ENCODE data around the gene DIAPH3.

DIAPH3 gene

DNA sequence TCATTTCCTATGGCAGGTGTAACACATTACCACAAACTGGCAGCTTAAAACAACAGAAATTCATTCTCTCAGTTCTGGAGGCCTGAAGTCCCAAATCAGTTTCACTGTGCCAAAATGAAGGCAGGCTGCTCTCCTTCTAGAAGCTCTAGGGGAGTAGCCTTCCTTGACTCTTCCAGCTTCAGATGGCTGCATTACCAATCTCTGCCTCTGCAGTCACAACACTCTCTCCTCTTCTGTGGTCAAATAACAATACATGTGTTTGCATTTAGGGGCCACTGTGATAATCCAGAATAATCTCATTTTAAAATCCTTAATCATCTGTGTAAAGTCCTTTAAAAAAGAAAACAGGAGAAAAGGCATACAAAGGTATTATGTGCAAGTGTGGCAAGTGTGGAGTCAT, 7.8 kb downstream of the DIAPH3 start:
- DNase-seq (ENCODE audit: low read depth): no peak

DNA sequence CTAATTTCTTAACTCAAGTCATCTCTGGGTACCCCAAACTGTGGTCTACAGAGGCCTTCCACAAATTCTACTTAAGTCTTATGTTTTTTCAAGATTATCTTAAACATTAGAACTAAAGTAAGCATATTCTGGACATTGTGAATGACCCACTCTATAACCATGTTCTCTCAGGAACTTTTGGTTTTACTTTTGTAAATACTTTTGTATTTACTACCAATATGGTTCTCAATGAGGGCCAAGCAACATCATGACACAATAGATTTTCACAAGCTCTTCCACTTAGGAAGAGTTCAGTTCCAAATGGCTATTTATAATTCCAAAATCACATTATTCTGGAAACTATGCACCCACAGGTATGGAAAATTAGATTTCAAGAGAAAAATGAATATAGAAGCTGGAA, 10.8 kb downstream of the DIAPH3 start:
- DNase-seq (ENCODE audit: low read depth): no peak

DNA sequence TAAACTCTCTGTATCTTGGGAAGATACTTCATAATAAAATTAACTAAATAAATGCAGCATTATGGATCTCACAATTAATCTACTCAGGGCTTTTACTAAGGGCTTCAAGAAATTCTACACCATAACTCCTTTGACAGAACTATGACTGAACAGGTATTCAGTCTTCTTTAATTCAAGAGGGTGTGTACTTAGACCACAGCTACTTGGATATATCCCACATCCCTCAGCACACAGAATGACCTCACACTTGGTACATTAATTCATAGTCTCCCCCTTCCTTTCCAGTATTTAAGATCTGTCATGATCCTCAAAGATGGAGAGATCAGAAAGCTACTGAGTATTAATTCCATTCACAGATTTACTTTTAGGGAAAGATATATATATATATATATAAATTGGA, 11.6 kb downstream of the DIAPH3 start:
- no peak for DNase-seq (ENCODE audit: low read depth)

DNA sequence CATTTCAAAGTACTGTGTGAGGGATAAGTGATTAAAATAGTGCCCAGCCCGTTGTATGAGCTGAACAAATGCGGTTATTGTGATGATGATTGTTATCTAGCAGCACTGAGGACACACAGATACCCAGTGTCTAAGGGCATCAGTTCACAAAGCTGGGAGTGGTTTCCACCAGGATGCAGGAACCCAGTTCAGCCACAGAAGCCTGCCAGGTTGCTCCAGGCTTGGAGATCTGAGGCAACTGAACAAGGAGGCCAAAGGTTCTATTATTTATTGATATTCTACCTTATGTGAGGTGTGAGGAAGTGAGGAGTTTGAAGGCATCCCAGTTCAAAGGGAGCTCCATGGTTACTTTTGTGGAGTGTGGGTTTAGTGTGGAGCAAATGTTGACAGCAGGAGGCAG, 13.2 kb downstream of the DIAPH3 start:
- no peak for DNase-seq (ENCODE audit: low read depth)

DNA sequence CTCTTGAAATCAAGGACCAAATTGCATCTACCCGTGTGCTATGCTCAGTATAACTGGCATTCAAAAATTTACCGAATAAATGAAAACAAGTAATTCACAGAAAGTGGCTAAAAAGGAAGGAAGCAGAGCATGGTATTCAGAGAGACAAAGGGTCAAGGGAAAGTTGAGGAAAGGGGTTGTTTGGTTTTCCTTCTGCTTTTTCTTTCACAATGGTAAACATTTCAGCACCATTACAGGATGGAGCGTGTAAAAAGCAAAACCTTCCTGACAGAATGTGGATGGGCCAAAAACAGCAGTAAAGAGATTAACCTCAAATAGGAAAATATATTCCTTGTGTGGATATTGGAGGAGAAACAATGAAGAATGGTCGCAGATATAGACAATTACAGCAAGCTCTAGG, 14.8 kb downstream of the DIAPH3 start:
- no peak for DNase-seq (ENCODE audit: low read depth)

DNA sequence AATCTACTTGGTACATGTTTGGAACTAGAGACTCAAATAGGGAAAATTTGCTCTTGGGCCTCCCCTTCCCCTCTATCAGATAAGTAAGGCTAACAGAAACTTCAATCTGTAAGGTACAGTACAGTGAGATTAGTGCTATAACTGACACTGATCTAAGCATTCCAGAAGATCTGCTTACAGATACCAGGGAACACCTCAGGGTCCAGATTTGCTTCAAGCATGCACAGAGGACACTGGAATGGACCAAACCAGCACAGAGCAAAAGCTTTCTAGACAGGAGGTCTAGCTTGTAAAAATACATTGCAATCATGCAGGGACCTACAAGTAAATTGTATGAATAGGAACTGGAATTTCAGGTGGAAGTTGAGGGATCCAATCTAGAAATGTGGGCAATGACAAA, 16.4 kb downstream of the DIAPH3 start:
- DNase-seq (ENCODE audit: low read depth): no peak

DNA sequence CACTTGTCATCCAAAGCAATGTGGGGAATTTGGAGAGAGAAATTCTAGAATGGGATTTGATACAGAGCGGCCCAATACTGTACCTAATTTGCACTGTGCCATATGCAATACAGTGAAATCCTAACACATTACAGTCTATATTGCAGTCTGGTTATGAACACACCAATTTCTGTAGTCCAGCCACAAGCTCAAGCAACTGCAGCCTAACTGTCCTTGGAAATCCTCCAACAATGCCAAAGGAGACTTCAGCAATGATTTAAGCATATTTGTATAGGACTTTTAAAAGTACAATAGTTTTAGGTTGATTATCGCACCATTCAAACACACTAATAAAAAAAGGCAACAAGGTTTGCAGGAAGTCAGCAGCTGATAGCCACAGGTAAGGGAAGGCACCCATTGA, 17.3 kb downstream of the DIAPH3 start:
- no peak for DNase-seq (ENCODE audit: low read depth)

DNA sequence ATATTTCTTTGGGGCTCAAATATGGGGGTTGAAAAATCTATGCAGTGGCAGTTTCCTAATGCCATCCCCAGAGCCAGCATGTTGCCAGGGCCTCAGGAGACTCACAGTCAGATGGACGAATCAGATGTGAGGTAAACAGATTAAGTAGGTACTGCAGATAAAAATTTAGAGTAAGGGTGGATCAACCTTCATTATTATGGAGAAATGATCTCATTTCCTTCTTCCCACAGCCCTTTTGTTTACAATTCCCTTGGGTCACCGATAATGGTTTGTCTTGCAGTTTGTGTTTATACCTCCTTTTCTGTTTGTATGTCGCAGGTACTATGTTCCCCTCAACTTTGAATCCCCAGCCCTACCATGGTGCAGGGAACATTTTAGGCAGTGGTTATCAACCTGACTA, 20.0 kb downstream of the DIAPH3 start:
- no peak for DNase-seq (ENCODE audit: low read depth)

DNA sequence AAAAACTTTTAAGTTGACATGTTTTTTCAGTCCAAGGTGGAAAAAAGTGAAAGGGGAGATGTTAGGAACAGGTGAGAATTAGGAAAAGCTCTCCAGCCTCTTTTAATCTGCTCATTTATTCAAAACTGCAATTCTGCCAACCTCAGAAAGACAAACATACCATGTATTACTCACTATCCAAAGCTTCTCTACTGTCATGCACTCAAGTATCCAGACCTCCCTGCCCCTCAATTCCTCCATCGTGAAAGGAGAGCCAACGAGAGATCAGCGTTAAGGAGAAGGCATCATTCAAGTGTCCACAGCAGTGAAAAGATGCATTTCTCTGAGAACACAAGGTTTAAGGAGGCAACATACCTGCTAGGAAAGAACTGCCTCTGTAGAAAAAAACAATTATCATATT, 24.5 kb downstream of the DIAPH3 start:
- DNase-seq (ENCODE audit: low read depth): no peak

DNA sequence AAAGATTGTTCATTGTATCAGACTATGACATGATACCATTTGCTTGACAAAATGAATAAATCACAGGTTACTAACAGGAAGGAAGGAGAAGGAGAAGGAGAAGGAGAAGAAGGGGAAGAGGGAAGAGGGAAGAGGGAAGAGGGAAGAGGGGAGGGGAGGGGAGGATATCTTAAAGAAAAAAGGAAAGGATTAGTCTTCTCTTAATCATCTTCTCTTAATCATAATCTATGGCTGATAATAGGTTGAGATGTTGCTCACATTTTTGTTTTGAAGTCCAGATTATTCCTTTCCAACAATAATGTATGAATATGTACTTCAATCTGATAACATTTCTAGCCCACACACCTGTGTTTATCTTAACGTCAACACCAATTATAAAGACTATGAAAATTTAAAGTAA, 25.1 kb downstream of the DIAPH3 start:
- no peak for DNase-seq (ENCODE audit: low read depth)

DNA sequence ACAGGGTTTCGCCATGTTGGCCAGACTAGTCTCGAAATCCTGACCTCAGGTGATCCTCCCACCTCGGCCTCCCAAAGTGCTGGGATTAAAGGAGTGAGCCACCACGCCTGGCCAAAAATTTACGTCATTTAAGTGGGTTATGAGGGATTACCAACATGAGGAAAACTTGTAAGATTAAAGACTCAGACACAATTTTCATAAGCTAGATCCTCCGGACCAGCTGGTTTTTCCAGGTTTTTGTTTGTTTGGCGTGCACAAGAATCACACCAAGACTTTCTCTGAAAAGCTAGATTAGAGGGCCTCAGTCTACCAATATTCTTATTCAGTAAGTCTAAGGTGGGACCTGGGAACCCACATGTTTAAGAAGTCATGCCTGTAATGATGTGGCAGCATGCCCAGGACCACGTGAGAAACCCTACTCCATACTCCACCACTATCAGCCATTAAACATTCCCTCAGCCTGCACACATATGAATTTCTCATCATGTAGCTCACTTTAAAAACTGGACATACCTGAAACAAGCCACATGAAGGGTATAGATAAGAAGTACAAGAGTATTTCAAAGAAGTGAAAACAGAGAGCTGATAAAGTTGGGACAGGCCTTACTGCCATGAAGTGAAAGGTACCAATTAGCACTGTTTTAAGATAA, 25.7 kb downstream of the DIAPH3 start:
- DNase-seq (ENCODE audit: low read depth): no peak

DNA sequence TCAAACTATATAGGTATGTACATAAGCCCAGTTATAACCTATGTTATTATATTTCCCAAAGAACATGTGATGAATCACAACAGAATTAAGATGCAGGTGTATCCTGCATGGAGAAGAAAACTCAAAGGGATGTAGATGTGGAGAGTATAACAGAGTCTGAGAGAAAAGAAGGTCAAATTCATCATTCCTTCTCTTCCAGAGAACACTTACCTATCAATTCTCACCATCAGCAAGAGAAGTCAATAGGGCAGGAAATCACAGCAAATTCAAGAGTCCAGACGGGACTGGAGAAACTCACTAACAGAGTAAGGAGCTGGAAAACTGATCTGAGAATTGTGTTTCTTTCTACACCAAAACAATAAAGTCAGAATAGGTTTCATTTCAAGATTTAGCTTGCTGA, 28.4 kb downstream of the DIAPH3 start:
- DNase-seq (ENCODE audit: low read depth): no peak

DNA sequence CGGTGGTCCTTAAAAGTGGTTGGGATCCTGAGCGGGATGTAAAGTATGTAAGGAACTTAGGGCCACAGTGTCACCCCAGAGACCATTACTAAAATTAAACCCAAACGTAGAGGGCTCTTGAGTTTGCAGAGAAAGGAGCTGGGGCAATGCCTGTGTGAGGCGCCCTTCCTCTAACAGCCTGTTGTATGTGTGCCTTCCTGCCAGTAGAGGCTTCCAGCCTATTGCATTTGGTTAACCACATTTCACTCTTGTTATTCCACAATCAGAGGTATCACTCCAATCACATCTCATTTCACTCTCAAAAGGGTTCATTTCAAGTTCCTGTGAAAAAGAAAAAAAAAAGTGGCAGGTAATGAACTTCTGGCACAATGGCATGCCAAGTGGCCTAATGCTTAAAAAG, 29.4 kb downstream of the DIAPH3 start:
- DNase-seq (ENCODE audit: low read depth): no peak

DNA sequence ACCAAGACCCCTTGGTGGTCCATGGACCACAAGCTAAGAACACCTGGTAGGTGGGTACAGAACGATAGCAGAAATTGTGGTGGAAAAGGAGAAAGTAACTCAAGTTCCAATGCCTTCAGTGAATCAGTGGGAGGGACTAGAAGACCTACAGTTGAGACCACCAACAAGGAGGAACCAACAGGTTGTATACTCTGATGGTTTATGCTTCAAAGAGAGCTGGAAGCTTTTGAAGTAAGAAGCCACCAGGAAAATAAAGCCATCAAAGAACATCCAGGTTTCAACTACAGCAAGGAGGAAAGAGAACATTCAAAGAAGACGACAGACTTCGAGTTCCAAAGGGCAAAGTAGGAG, 42.4 kb downstream of the DIAPH3 start:
- DNase-seq (ENCODE audit: low read depth): no peak

DNA sequence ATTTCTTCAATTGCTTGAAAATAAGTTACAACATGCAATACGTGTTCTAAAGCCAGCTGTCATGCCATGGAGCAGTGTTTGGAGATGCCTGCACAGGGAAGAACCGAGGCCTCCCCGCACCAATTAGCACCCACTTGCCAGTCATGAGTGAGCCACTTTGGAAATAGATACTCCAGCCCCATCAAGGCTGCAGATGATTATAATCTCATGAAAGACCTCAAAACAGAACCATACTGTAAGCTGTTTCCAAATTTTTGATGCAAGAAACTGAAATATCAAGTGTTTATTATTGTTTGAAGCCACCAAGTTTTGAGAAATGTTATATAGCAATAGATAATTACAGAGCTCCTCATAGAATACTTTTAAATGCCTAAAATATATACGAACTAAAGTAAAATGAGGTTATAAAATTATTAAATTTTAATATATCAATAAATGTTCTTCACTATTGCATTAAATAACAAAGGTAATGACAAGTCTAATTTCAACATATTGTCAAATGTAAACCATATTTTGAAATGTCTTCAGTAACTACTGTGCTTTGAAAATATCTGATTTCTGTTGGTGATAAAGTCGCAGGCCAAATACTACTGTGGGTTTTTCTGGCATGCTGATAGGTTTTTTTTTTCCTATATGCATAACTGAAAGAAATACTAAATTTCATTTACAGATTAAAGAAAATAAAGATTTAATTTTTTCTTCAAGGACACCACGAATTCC, 43.0 kb downstream of the DIAPH3 start:
- no peak for DNase-seq (ENCODE audit: low read depth)

DNA sequence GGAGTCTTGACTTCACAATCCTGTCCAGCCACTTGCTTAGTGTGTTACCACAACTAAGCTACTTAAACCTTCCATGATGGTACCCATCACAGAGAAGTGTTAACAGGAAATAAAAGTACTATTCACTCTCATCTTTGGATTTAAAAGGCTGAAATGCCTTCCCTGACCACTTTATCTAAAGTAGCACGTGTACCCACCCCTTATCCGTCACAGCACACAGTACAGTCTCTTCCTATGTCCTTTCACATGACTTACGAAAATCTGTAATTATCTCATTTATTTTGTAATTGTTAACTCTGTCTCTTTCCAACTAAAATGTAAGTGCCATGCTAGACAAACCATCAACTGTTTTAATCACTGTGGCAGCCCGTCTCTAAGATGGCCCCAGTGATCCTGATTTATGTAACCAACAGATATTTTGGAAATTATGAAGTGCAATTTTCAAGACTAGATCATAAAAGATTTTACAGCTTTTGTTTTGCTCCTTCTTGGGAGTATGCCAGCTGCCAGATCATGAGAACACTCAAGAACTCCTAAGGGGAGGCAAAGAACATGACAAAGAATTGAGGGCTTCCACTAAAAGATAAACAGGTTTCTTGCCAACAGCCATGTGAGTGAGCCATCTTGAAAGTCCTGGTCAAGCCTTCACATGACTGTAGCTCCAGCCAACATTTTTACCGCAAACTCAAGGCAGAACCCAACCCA, 44.9 kb downstream of the DIAPH3 start:
- DNase-seq (ENCODE audit: low read depth): no peak

DNA sequence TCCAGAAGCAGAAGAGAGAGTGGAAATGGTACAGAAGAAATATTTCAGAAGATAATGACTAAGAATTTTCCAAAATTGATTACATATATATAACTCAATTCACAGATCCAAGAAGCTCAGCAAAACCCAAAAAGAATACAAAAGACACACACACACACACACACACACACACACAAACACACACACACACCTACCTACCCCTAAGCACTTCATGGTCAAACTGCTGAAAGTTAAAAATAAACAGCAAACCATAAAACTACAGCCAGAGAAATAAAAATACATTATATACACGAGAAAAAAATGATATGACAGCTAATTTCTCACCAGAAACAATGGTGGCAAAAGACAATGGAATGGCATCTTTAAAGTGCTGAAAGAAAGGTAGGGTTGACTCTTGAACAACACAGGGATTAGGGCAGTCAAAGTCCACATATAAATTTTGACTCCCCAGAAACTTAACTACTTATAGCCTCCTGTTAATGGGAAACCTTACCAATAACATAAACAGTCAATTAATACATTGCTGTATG, 49.2 kb downstream of the DIAPH3 start:
- DNase-seq (ENCODE audit: low read depth): no peak

DNA sequence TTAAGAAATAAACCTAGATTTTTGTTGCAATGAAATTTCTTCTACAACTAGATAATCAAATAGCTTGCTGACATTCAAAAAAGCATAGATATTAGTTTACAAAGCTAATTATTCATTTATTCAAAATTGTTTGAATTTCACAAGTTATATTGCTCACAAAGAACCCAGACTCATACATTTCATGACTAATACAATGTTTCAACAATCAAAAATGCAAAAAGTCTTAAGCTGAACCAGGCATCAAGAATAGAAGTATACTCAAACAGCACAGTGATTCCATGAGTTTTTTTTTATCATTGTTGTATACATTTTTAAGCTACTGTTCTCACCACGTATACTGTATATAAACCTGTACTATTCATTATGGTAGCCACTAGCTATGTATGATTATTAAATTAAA, 51.0 kb downstream of the DIAPH3 start:
- DNase-seq (ENCODE audit: low read depth): no peak

DNA sequence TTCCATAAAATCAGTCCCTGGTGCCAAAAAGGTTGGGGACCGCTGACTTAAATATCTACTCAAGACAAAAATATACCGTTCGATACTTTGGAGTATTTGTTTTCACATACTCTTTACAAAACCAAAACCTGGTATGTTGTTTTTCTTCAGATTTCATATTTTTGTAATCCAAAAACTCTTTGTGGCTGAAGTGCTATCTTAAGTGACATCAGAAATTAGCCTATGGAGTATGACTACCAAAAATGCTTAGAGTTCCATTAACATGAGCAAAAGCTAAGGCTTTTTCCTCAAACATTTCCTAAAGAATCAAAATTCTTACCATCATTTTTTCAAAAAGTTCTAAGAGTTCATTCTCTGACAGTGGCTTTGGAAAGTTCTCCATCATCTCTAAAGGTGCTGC, 52.0 kb downstream of the DIAPH3 start:
- no peak for DNase-seq (ENCODE audit: low read depth)

DNA sequence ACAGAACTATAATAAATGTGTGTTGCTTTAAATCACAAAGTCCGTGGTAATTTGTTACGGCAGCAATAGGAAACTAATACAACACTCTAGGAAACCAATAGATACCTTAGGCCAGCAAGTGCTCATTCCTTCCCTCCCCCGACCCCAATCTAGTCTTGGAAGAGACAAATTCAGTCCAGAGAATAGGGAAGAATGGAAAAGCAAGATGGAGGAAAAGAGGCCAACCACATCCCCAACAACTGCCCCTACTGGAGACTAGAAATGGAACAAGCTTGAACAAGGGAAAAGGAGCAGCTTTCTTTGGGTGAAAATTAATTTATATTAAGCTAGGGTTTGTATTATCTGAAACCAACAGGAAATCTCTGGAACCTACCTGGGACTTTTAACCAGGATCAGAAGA, 54.4 kb downstream of the DIAPH3 start:
- no peak for DNase-seq (ENCODE audit: low read depth)

DNA sequence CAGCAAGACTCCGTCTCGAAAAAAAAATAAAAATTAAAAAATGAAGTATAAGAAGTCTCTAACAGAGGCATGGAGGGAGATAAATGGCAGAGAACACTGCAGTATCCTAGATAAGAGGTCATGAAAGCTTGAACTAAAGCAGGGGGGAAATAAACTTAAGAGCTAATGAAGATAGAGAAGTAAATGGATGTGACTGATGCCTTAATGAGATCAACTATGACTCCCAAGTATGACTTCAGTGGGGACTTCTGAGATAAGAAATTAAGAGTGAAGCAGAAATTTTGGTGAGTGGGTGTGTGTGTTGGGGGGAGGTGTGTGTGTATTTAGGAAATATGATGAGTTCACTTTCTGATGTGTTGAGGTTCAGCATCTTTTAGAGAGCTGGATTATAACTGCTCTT, 55.1 kb downstream of the DIAPH3 start:
- DNase-seq (ENCODE audit: low read depth): no peak

DNA sequence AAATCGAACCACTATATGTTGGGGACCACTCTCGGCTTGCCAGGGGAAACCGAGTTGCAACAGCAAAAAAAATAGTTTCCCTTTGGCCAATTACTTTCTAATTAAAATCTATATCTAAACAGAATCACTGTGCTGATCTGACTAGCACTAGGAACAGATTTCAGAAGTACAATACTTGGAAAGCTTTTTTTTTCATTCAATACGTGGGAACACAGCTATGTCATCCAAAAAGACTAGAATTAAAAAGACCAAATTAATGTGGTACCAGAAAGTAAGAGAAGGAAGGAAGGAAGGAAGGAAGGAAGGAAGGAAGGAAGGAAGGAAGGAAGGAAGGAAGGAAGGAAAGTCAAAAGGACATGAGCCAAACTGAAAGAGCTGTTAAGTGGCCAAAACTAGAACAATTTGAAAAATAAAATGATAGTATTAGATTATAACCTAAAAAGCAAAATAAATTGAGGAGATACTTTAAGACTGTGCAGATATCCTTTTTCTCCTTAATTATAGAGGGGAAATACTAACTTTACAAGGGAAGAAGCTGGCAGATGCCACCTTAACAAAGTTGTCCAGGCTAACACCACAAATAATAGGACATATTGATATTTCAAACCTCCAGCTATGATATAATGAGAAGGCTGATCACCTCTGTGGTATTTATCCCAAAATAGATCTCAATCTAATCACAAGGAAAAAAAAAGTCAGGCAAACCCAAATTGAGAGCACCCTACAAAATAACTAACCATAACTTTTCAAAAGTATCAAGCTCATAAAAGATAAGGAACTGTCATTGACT, 63.9 kb downstream of the DIAPH3 start:
- DNase-seq (ENCODE audit: low read depth): no peak

DNA sequence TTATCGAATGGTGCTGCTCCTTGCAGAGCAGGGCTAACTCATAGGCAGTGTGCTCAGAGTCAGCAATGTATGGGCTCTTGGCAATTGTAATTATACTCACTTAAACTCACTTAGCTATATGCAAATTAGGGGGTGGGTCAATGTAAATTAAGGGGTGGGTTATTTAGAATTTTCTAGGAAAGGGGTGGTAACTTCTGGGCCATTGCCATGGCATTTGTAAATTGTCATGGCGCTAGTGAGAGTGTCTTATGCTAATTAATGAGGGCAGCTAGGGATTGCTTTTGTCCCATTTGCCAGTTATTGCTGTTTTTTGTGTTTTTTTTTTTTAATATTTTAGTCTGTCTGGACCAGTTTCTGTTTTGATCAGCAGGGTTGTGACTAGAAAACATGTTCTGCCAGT, 68.4 kb downstream of the DIAPH3 start:
- no peak for DNase-seq (ENCODE audit: low read depth)

Measured in activated gamma-delta T cell treated with anti-CD3 and anti-CD28 coated beads, Interleukin-2, amount 50 U/mL, for 16 hours (primary cell).